Measurements from ENCODE around the gene KRT13.

KRT13 gene

GRCh38 chr17:41522301-41523224 lies 17.2 kb upstream of the KRT13 start:
- H3K79me2 ChIP-seq (ENCODE audit: insufficient read depth, low read length): no peaks in the 10 kb centered on the region
- no peaks in the 10 kb centered on the region for H4K20me1 ChIP-seq (ENCODE audit: low read depth, low read length)
- no peak overlapping the region for H3K4me2 ChIP-seq (ENCODE audit: low read depth, low read length, poor library complexity, severe bottlenecking)
- H3F3A ChIP-seq (ENCODE audit: insufficient read depth): no peaks in the 10 kb centered on the region
- H3K4me3 ChIP-seq (ENCODE audit: insufficient read depth, low read length, poor library complexity, severe bottlenecking): no peak overlapping the region
- no peaks in the 10 kb centered on the region for H3K9me2 ChIP-seq (replicated peaks; ENCODE audit: insufficient read depth, low read length)
- H3K27me3 ChIP-seq (ENCODE audit: low read length): no peaks in the 10 kb centered on the region
- no peaks in the 10 kb centered on the region for H3K36me3 ChIP-seq (ENCODE audit: low read length)
- no peaks in the 10 kb centered on the region for H3K9me3 ChIP-seq (ENCODE audit: insufficient read depth, low read length)
- H2AFZ ChIP-seq (ENCODE audit: low read depth, low read length, severe bottlenecking): no peak overlapping the region
- no peak overlapping the region for H3K9ac ChIP-seq (ENCODE audit: low read length)
- no peak overlapping the region for H3K27ac ChIP-seq (ENCODE audit: low read depth, low read length)
- TF ChIP-seq CTCF (IDR thresholded peaks at IDR 0.05; ENCODE audit: insufficient read depth, low read length, poor library complexity, severe bottlenecking) (no peak), EZH2phosphoT487 (conservative IDR thresholded peaks at IDR 0.05; ENCODE audit: low read length) (no peak)

GRCh38 chr17:41521574-41522261 lies 16.3 kb upstream of the KRT13 start:
- H3K9me2 ChIP-seq (replicated peaks; ENCODE audit: insufficient read depth, low read length): no peaks in the 10 kb centered on the region
- H3K36me3 ChIP-seq (ENCODE audit: low read length): no peaks in the 10 kb centered on the region
- no peak overlapping the region for H2AFZ ChIP-seq (ENCODE audit: low read depth, low read length, severe bottlenecking)
- TF ChIP-seq EZH2phosphoT487 (conservative IDR thresholded peaks at IDR 0.05; ENCODE audit: low read length): no peak
- TF ChIP-seq CTCF (IDR thresholded peaks at IDR 0.05; ENCODE audit: insufficient read depth, low read length, poor library complexity, severe bottlenecking): no peak
- no peaks in the 10 kb centered on the region for H3F3A ChIP-seq (ENCODE audit: insufficient read depth)
- H3K27me3 ChIP-seq (ENCODE audit: low read length): no peaks in the 10 kb centered on the region
- H3K9me3 ChIP-seq (ENCODE audit: insufficient read depth, low read length): no peaks in the 10 kb centered on the region
- no peak overlapping the region for H3K27ac ChIP-seq (ENCODE audit: low read depth, low read length)
- no peak overlapping the region for H3K9ac ChIP-seq (ENCODE audit: low read length)
- H4K20me1 ChIP-seq (ENCODE audit: low read depth, low read length): no peaks in the 10 kb centered on the region
- no peak overlapping the region for H3K4me3 ChIP-seq (ENCODE audit: insufficient read depth, low read length, poor library complexity, severe bottlenecking)
- no peaks in the 10 kb centered on the region for H3K79me2 ChIP-seq (ENCODE audit: insufficient read depth, low read length)
- H3K4me2 ChIP-seq (ENCODE audit: low read depth, low read length, poor library complexity, severe bottlenecking): no peak overlapping the region

- Histone ChIP-seq H2AFZ (ENCODE audit: low read depth, low read length, severe bottlenecking) (no peak overlapping the region), H4K20me1 (ENCODE audit: low read depth, low read length) (no peaks in the 10 kb centered on the region), H3K9ac (ENCODE audit: low read length) (no peak overlapping the region), H3K27me3 (ENCODE audit: low read length) (no peaks in the 10 kb centered on the region), H3F3A (ENCODE audit: insufficient read depth) (no peaks in the 10 kb centered on the region), H3K4me2 (ENCODE audit: low read depth, low read length, poor library complexity, severe bottlenecking) (no peak overlapping the region), H3K27ac (ENCODE audit: low read depth, low read length) (no peak overlapping the region), H3K79me2 (ENCODE audit: insufficient read depth, low read length) (no peaks in the 10 kb centered on the region), H3K36me3 (ENCODE audit: low read length) (no peaks in the 10 kb centered on the region), H3K4me3 (ENCODE audit: insufficient read depth, low read length, poor library complexity, severe bottlenecking) (no peak overlapping the region), H3K9me3 (ENCODE audit: insufficient read depth, low read length) (no peaks in the 10 kb centered on the region), H3K9me2 (replicated peaks; ENCODE audit: insufficient read depth, low read length) (no peaks in the 10 kb centered on the region)
- no peak for TF ChIP-seq EZH2phosphoT487 (conservative IDR thresholded peaks at IDR 0.05; ENCODE audit: low read length)
- TF ChIP-seq CTCF (IDR thresholded peaks at IDR 0.05; ENCODE audit: insufficient read depth, low read length, poor library complexity, severe bottlenecking): no peak
These were observed 15.6 kb upstream of the KRT13 start for GRCh38 chr17:41520821-41521521.
